Fibroblast of villous mesenchyme (primary cell): Measurements from ENCODE around the gene SLC22A15. TPM values are rescaled to one million over a fixed set of nuclear protein-coding genes. Genes with fewer than 3 reads are reported as not detected.

Experiments used
- DNase-seq: peaks from one replicate; pipeline ENCODE4 v3.0.0-alpha.2; 2010; ENCODE audit warnings: low read depth
- H3K4me3 ChIP-seq: 2 replicates; pipeline ENCODE4 v1.5.1; 2011; ENCODE audit warnings: low read depth, mild to moderate bottlenecking, low read length
- total RNA-seq: library from RNA; depleted of rRNA; stranded (reverse); fragments of >200 nt; gene quantifications from 2 replicates; pipeline ENCODE4 v1.2.3, GENCODE V29; 2012
- TF ChIP-seq, protein P1 (sequence below): IDR thresholded peaks from 2 replicates; pipeline ENCODE4 v1.5.1; 2012; ENCODE audit warnings: low read depth, mild to moderate bottlenecking, low read length; ENCODE audit not compliant: insufficient read depth

SLC22A15 gene
- total RNA-seq, 1 donor = 7.8 TPM

DNA sequence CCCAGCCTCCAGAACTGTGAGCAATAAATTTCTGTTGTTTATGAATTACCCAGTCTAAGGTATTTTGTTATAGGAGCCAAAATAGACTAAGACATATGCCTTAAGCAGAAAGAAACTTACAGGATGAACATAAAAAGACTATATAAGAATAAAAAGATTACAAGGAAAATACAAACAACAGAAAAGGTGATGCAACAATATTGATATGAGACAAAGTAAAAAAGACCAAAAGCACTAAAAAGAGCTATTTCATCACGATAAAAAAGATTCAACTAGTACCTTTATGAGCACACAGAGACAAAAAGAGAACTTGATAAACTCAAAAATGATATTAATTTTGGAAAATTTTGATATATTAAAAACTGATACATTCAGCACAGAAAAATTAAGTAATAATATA is 3.2 kb upstream of the SLC22A15 start:
- no peak overlapping the region for H3K4me3 ChIP-seq
- DNase-seq = no peak
- TF ChIP-seq, protein P1, sequence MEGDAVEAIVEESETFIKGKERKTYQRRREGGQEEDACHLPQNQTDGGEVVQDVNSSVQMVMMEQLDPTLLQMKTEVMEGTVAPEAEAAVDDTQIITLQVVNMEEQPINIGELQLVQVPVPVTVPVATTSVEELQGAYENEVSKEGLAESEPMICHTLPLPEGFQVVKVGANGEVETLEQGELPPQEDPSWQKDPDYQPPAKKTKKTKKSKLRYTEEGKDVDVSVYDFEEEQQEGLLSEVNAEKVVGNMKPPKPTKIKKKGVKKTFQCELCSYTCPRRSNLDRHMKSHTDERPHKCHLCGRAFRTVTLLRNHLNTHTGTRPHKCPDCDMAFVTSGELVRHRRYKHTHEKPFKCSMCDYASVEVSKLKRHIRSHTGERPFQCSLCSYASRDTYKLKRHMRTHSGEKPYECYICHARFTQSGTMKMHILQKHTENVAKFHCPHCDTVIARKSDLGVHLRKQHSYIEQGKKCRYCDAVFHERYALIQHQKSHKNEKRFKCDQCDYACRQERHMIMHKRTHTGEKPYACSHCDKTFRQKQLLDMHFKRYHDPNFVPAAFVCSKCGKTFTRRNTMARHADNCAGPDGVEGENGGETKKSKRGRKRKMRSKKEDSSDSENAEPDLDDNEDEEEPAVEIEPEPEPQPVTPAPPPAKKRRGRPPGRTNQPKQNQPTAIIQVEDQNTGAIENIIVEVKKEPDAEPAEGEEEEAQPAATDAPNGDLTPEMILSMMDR = no peak

DNA sequence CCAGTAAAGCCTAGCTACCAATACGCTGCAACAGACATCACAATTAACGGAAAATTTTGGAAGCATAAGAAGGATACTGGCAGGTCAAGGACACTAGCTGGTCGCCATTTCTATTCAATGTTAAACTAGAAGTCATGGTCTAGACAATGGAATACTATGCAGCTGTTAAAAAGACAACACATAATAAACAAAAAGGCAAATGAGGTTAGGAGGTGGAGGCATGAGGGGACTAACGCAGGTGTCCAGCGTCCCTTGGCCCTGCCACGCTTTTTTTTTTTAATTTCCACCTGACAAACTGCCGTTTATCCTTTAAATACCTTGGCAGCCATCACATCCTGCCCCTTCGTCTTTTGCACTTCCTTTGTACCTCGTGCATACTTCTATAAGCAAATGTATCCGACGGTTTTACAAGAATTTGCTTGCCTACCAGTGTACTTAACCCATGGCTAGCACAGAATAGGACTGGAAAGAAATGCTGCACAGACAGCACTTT is 698 bp upstream of the SLC22A15 start:
- H3K4me3 ChIP-seq = peak overlapping the region; percentile 61

DNA sequence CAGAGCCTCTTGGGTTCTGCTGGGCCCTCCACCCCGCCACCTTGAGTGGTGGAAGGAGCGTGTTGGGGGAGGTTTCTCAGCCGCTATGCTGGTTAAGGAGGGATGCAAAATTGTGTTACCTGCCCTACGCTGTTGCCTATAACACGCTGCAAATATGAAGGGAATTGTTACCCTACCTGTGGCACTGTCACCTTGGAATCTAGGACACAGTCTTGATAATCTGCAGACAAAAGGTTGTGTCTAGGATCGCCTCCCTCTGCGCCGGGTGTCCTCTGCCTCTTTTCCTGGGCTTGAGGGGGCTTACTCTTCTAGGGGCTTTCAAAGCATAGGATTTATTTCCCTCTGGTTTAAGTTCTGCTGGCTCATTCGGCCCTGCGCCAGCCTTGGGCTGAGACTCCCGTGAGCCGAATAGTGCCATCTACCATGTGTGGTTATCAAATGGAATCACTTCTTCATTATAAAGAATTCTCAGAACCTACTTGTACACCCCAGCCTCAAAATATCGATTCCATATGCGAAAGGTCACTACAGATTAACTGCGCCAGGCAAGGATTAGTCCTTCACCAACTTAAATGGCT is 697 bp downstream of the SLC22A15 start:
- H3K4me3 ChIP-seq = peak overlapping the region; percentile 61
- TF ChIP-seq, protein P1 = no peak
- peak; percentile 3 for DNase-seq

More for the DNA sequence above, 698 bp upstream of the SLC22A15 start:
- TF ChIP-seq, protein P1 = no peak
- no peak for DNase-seq

DNA sequence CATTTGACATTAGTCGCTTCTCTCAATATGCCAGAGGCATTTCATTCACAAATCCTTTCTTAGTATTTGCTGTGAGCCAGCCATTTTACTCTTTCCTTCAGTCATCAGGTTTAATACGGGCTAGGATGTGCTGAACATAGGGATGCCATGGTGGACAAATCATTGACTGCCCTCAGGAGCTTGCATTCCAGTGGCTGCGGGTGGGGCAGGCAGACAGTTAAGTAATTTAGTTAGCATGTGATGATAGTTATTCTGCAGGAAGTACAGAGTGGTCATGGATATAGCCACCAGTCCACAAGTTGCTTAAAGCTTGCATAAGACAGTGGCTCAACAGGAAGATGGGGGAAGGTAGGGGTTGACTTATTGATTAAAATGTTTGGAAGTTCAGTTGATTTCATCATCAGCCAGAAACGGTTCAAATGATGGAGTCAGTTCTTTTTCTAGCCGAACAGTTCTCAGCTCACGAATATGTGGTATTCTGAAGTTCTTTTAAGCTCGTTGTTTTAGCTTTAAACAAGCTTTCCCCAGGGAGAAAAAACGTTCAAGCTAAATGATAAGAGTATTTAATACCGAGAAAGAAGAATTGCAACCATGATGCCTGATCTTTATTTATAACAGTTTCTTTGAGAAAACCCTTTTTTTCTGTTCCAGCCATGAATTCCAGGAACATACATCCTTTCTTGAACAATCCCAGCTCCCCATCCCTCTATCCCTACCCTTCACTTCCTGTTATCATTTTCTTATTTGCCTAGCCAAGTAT is 1.4 kb downstream of the SLC22A15 start:
- peak; percentile 76 for DNase-seq
- peak overlapping the region; percentile 61 for H3K4me3 ChIP-seq
- TF ChIP-seq, protein P1 = no peak

DNA sequence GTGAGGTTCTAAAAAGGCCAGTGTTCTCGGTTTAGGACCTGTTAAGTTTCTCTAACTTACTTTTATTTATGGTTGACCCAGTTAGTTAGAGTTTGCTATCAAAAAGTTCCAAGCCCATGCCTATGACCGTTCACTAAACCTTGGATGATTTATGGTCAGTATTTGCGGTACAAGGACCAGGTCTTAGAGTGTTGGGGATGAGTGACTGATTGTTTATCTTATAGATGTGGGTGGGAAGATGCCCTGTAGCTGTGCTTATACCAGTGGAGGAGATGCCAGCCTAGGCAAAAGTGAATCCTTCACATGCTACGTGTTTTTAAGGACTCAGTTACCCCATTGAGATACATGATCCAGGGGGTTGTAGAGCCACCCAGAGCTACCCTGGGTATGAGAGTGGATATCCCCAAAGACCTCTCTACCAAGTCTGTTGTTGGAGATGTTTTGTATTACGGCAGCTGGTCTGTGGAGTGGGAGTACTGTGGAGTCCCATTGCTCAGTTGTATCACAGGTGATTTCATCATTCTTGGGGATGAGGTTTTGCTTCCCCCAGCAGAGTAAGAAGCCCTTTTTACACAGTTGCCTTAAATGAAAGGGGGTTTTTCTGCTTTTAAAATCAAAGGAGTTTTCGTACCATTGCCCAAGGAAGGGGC is 2.1 kb downstream of the SLC22A15 start:
- TF ChIP-seq, protein P1 = no peak
- H3K4me3 ChIP-seq = no peak overlapping the region
- DNase-seq = no peak

DNA sequence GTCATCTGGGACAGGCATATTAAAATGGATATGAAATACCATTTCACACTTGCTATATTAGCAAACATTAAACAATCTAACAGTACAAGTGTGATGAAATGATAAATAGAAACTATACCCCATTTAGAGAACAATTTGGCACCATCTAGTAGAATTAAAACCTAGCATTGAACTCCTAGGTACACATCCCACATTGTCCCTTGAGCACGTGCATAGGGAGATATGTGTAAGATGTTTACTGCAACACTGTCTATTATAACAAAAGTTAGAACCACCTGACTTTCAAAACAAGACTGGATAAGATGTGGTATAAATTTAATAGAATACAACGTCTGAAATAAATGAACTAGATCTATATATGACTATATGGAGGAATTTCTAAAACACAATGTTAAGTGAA is 3.8 kb downstream of the SLC22A15 start:
- DNase-seq = no peak
- TF ChIP-seq, protein P1 = no peak
- H3K4me3 ChIP-seq = no peak overlapping the region
